Lower leg skin (tissue), 4 donors: ENCODE measurements around the gene CCDC15. TPM values are rescaled to one million over a fixed set of nuclear protein-coding genes. Genes with fewer than 3 reads are reported as not detected.
"Not testable (repeated sequence)": the region's sequence is repeated elsewhere in the genome, so short reads cannot be mapped to it uniquely, and the experiment has no call there.

Source experiments
- DNase-seq, 2 donors: peaks; one replicate each; pipeline ENCODE4 v3.0.0-alpha.2; 2019; ENCODE audit warnings: low spot score in 2 of 2
- H3K4me3 ChIP-seq: fragments of 200-600 bp; sonication (generic); 2 replicates; pipeline ENCODE4 v1.5.1; 2017; ENCODE audit warnings: mild to moderate bottlenecking, low read depth; ENCODE audit not compliant: poor library complexity, severe bottlenecking
- CTCF ChIP-seq, 3 donors: fragments of 450-650 bp; IDR thresholded peaks; one replicate each; pipeline ENCODE4 v1.5.1; 2016; ENCODE audit warnings: antibody characterized with exemption in 3 of 3, mild to moderate bottlenecking in 3 of 3, moderate library complexity in 2 of 3
- POLR2A ChIP-seq, 2 donors: fragments of 450-650 bp; IDR thresholded peaks; one replicate each; pipeline ENCODE4 v1.6.1; 2016 to 2017; ENCODE audit warnings: antibody characterized with exemption in 2 of 2, mild to moderate bottlenecking in 1 of 2, moderate library complexity in 1 of 2
- WGBS, 2 donors: methylation state at CpG; one replicate each; pipeline ENCODE4 v1.1.5; 2018; 5-methylcytosine and 5-hydroxymethylcytosine counted together
- intact Hi-C: fragments of 100-400 bp; cut with DNase I; formaldehyde crosslinking; loops from one replicate; pipeline ENCODE4 v1.15.0; 2023; ENCODE audit warnings: low total_unique reads
- total RNA-seq, 4 donors: library from RNA; depleted of rRNA; stranded (reverse); fragments of >200 nt; gene quantifications; one replicate each; pipeline ENCODE4 v1.1.0, GENCODE V29; 2016

The CCDC15 gene
- total RNA-seq, 4 donors from 2014 or later: 2.1 to 4.2 (median 2.9) TPM

DNA sequence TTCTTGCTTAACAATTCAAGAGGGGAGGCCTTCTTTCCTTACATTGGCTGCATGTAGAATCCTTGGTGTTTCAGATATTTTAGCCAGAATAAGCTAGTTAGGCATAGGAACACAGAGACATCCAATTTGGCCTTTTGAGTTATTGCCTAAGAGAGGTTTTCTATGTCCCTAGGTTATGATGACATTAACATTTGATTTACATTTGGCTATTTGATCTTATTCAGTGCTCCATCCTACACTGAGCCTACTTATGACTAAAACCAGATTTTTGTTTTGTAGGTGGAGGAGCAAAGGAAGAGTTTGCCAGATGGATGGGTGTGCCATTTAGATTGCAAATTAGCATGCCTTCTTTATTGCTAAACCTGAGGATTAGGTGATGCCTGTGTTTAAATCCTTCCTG, 98.0 kb downstream of the CCDC15 start:
- TF ChIP-seq POLR2A (IDR thresholded peaks at IDR 0.05) (no peak), CTCF (IDR thresholded peaks at IDR 0.05) (no peak)
- H3K4me3 ChIP-seq: no peak overlapping the region
- intact Hi-C loops: no loop called here
- DNase-seq: no peak

- TF ChIP-seq POLR2A (IDR thresholded peaks at IDR 0.05): no peak
- no peak for TF ChIP-seq CTCF (IDR thresholded peaks at IDR 0.05)
- intact Hi-C loops: no loop called here
- no peak for DNase-seq
- 64 to 72% methylated on average over 1 of the region's 1 CpG for WGBS, 2 donors
- H3K4me3 ChIP-seq: no peak overlapping the region
Measured at GRCh38 chr11:125053167-125053566, 99.2 kb downstream of the CCDC15 start.

DNA sequence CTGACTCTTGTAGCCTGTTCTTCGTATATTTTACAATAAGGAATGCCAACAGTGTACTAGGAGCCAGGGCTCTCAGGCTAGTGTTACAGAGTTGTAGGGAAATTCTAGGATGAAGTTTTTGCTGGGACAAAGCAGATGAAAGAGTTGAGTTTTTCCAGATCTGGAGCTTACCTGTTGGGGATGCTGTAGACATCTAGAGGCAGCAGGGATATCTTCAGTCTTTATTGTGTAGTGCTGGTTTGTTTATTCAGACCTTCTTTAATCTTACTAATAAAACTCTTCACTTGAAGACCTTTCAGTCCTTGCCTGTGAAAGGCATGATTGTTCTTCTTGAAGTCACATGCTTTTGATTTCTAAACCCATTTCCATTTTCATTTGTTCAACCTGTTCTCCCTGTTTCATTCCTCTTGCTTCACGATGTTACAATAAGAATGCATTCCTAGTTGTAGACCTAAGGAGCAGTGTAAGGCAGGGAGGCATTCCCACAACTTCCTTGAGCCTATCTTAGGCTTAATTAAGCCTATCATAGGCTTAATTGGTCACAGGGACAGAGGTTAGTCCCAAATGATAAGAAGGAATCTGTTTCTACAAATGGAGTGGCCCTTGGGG, 101.2 kb downstream of the CCDC15 start:
- DNase-seq: no peak
- no peak overlapping the region for H3K4me3 ChIP-seq
- TF ChIP-seq POLR2A (IDR thresholded peaks at IDR 0.05) (no peak), CTCF (IDR thresholded peaks at IDR 0.05) (no peak)
- 54 to 57% methylated on average over 2 of the region's 2 CpGs for WGBS, 2 donors
- intact Hi-C loops: no loop called here

DNA sequence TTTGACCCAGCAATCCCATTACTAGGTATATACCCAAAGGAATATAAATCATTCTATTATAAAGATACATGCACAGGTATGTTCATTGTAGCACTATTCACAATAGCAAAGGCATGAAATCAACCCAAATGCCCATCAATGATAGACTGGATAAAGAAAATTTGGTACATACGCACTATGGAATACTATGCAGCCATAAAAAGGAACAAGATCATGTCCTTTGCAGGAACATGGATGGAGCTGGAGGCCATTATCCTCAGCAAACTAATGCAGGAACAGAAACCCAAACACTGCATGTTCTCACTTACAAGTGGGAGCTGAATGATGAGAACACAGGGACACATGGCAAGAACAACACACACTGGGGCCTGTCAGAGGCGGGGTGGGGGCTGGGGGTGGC, 102.1 kb downstream of the CCDC15 start:
- intact Hi-C loops, H3K4me3 ChIP-seq, DNase-seq: not testable (repeated sequence)
- WGBS, 2 donors: 97 to 99% methylated on average over 2 of the region's 2 CpGs

GRCh38 chr11:125056931-125057692, 103.1 kb downstream of the CCDC15 start:
- DNase-seq: no peak
- WGBS, 2 donors: 86 to 94% methylated on average over 5 of the region's 5 CpGs
- TF ChIP-seq CTCF (IDR thresholded peaks at IDR 0.05) (no peak), POLR2A (IDR thresholded peaks at IDR 0.05) (no peak)
- H3K4me3 ChIP-seq: no peak overlapping the region
- intact Hi-C loops: no loop called here

- H3K4me3 ChIP-seq: no peak overlapping the region
- TF ChIP-seq POLR2A (IDR thresholded peaks at IDR 0.05) (no peak), CTCF (IDR thresholded peaks at IDR 0.05) (no peak)
- WGBS, 2 donors: 94 to 96% methylated on average over 5 of the region's 5 CpGs
- no peak for DNase-seq
- intact Hi-C loops: no loop called here
Measured at GRCh38 chr11:125057693-125058016, 103.7 kb downstream of the CCDC15 start.
